IMR-90 (cell line): ENCODE data around the gene C2orf80.

Source experiments
- CTCF ChIP-seq: conservative IDR thresholded peaks from 2 replicates; pipeline ENCODE4 v1.5.1; 2012; ENCODE audit warnings: mild to moderate bottlenecking, low read depth, low read length, improper control_type of control experiment
- FOS ChIP-seq: fragments of 150-350 bp; IDR thresholded peaks from 2 replicates; pipeline ENCODE4 v1.6.1; 2016; ENCODE audit warnings: low read depth, low read length
- MXI1 ChIP-seq: IDR thresholded peaks from 2 replicates; pipeline ENCODE4 v1.6.1; 2012; ENCODE audit warnings: low read depth, mild to moderate bottlenecking, low read length, moderate library complexity, borderline replicate concordance
- POLR2A ChIP-seq: IDR thresholded peaks from 2 replicates; pipeline ENCODE4 v1.6.1; 2012; ENCODE audit warnings: mild to moderate bottlenecking, low read depth, low read length
- RAD21 ChIP-seq: IDR thresholded peaks from 2 replicates; pipeline ENCODE4 v1.6.1; 2012; ENCODE audit warnings: low read length, improper control_type of control experiment
- RFX5 ChIP-seq: IDR thresholded peaks from 2 replicates; pipeline ENCODE4 v1.8.0; 2012; ENCODE audit warnings: low read depth, mild to moderate bottlenecking, low read length, moderate library complexity
- SMC3 ChIP-seq: fragments of 150-350 bp; IDR thresholded peaks from 2 replicates; pipeline ENCODE4 v1.6.1; 2016; ENCODE audit warnings: low read depth, mild to moderate bottlenecking, antibody characterized with exemption, low read length, moderate library complexity

GRCh38 chr2:208183972-208184705 lies 5.7 kb downstream of the C2orf80 start:
- no peak for TF ChIP-seq CTCF
- TF ChIP-seq SMC3: no peak
- no peak for TF ChIP-seq RAD21
- TF ChIP-seq FOS: no peak
- no peak for TF ChIP-seq POLR2A
- no peak for TF ChIP-seq MXI1
- no peak for TF ChIP-seq RFX5
